ENCODE measurements around the gene TPSD1.

The TPSD1 gene

GRCh38 chr16:1299012-1299867 lies 43.4 kb downstream of the TPSD1 start:
- DNase-seq (ENCODE audit: low read depth in 3 of 3): no peak

GRCh38 chr16:1299868-1300203 lies 44.0 kb downstream of the TPSD1 start:
- DNase-seq (ENCODE audit: low read depth in 3 of 3): no peak

- DNase-seq (ENCODE audit: low read depth in 3 of 3): peak; percentile 48 to 72 (median 49)
Observed at GRCh38 chr16:1300664-1301476, 45.0 kb downstream of the TPSD1 start.

GRCh38 chr16:1301562-1301961 lies 45.7 kb downstream of the TPSD1 start:
- no peak for DNase-seq (ENCODE audit: low read depth in 3 of 3)

GRCh38 chr16:1305823-1306222 lies 50.0 kb downstream of the TPSD1 start:
- no peak for DNase-seq (ENCODE audit: low read depth in 3 of 3)

- no peak for DNase-seq (ENCODE audit: low read depth in 3 of 3)
Observed at GRCh38 chr16:1306334-1306733, 50.5 kb downstream of the TPSD1 start.

GRCh38 chr16:1308036-1308976 lies 52.4 kb downstream of the TPSD1 start:
- DNase-seq (ENCODE audit: low read depth in 3 of 3): no peak
